Endothelial cell of umbilical vein (primary cell): ENCODE data around the gene PRIM1.

ENCODE experiments used
- CTCF ChIP-seq, 2 donors: IDR thresholded peaks; 1 replicate in 1 of 2; 2 replicates in 1 of 2; pipeline ENCODE4 v1.5.1; 2011; ENCODE audit warnings: low read length in 2 of 2, mild to moderate bottlenecking in 2 of 2, moderate library complexity in 2 of 2, control low read depth in 1 of 2, inconsistent platforms in 1 of 2, low read depth in 1 of 2; ENCODE audit not compliant: insufficient read depth in 1 of 2; ENCODE audit errors: extremely low read depth in 1 of 2
- EZH2 ChIP-seq: IDR thresholded peaks from 2 replicates; pipeline ENCODE4 v1.6.1; 2012; ENCODE audit warnings: borderline replicate concordance, low read depth, mild to moderate bottlenecking, moderate library complexity, low read length, inconsistent platforms; ENCODE audit not compliant: severe bottlenecking
- FOS ChIP-seq: IDR thresholded peaks from 2 replicates; pipeline ENCODE4 v1.6.1; 2011; ENCODE audit warnings: mild to moderate bottlenecking, low read length, moderate library complexity, borderline replicate concordance; ENCODE audit not compliant: insufficient read depth
- MAX ChIP-seq: IDR thresholded peaks from 2 replicates; pipeline ENCODE4 v1.6.1; 2011; ENCODE audit not compliant: insufficient read depth, insufficient read length
- MYC ChIP-seq: IDR thresholded peaks from one replicate; pipeline ENCODE4 v1.6.1; 2011; ENCODE audit warnings: mild to moderate bottlenecking, low read depth, low read length
- POLR2A ChIP-seq: IDR thresholded peaks from 2 replicates; pipeline ENCODE4 v1.6.1; 2012; ENCODE audit warnings: low read depth, mild to moderate bottlenecking, control low read depth, low read length
- POLR2AphosphoS5 ChIP-seq: IDR thresholded peaks from 2 replicates; pipeline ENCODE4 v1.6.1; 2012; ENCODE audit warnings: low read depth, mild to moderate bottlenecking, control low read depth, low read length, moderate library complexity; ENCODE audit not compliant: insufficient read depth

GRCh38 chr12:56776654-56777053 lies 24.5 kb upstream of the PRIM1 start:
- no peak for TF ChIP-seq FOS
- no peak for TF ChIP-seq CTCF (IDR thresholded peaks at IDR 0.05; ENCODE audit: extremely low read depth in 1 of 2, insufficient read depth in 1 of 2, low read depth in 1 of 2, low read length in 2 of 2)
- TF ChIP-seq POLR2A, result no peak
- no peak for TF ChIP-seq EZH2
- TF ChIP-seq MAX, result no peak
- TF ChIP-seq MYC, result no peak
- TF ChIP-seq POLR2AphosphoS5, result no peak
